Umbilical cord (tissue), 2 donors: ENCODE measurements around the gene MTHFD2. TPM values are rescaled to one million over a fixed set of nuclear protein-coding genes. Genes with fewer than 3 reads are reported as not detected.

Experiments
- DNase-seq: peaks from one replicate; pipeline ENCODE4 v3.0.0-alpha.2; 2015; ENCODE audit warnings: low spot score
- total RNA-seq: library from RNA; depleted of rRNA; stranded (reverse); fragments of >200 nt; gene quantifications from one replicate; pipeline ENCODE4 v1.2.3, GENCODE V29; 2014; ENCODE audit warnings: low replicate concordance; ENCODE audit not compliant: insufficient read depth

MTHFD2 gene
- total RNA-seq, 1 donor from 2014 or later, result 45.3 TPM

- DNase-seq, result no peak
Observed at GRCh38 chr2:74262681-74263080, 64.3 kb downstream of the MTHFD2 start.

GRCh38 chr2:74264281-74264680, 65.9 kb downstream of the MTHFD2 start:
- no peak for DNase-seq

- no peak for DNase-seq
Observed at GRCh38 chr2:74267068-74267467, 68.7 kb downstream of the MTHFD2 start.

Other genes starting within 250 kb of the MTHFD2 start
- gene TET3, start 213.7 kb upstream of the MTHFD2 start, total RNA-seq, result 5.1 TPM
- gene BOLA3, start 50.7 kb upstream of the MTHFD2 start, total RNA-seq, result 17.6 TPM
- 112 TPM for gene MOB1A, start 19.7 kb upstream of the MTHFD2 start, total RNA-seq
- gene SLC4A5, start 144.8 kb downstream of the MTHFD2 start, total RNA-seq, result 3.6 TPM
- 49.8 TPM for gene DCTN1, start 181.7 kb downstream of the MTHFD2 start, total RNA-seq
- gene C2orf81, start 223.0 kb downstream of the MTHFD2 start, total RNA-seq, result 1.4 TPM
- 14.2 TPM for gene WDR54, start 223.1 kb downstream of the MTHFD2 start, total RNA-seq
- 17.3 TPM for gene RTKN, start 243.3 kb downstream of the MTHFD2 start, total RNA-seq